Right ventricle myocardium superior (tissue), 1 donor: ENCODE data around the gene CACNG4. TPM values are rescaled to one million over a fixed set of nuclear protein-coding genes. Genes with fewer than 3 reads are reported as not detected.

ENCODE experiments used
- ATAC-seq: fragments of 200-7000 bp; cut with Tn5 transposase; one replicate; pipeline ENCODE4 v1.9.1; 2020; ENCODE audit warnings: mild to moderate bottlenecking; ENCODE audit not compliant: poor library complexity
- DNase-seq: peaks from one replicate; pipeline ENCODE4 v3.0.0-alpha.2; 2020
- intact Hi-C: fragments of 100-400 bp; cut with DNase I; formaldehyde crosslinking; loops from one replicate; pipeline ENCODE4 v1.11.2; 2022
- long read RNA-seq: library from polyadenylated mRNA; unstranded; transcript quantifications from one replicate; pipeline ENCODE4 v2.0.0, GENCODE V29; 2021
- total RNA-seq: library from RNA; stranded (reverse); fragmentation: NEBNext Ultra II Directional; extraction: Animal tissue kit (Norgen Biotek cat#: 25700); gene quantifications from one replicate; pipeline ENCODE4 v1.2.1, GENCODE V29; 2021
- donor health status: DM: no; HTN: yes; CAD: no; lungs with severe emphysema.

Gene CACNG4
- total RNA-seq: not detected
- long read RNA-seq: 0 reads

- ATAC-seq (no peak), DNase-seq (no peak)
- intact Hi-C loops: no loop called here
Measured at GRCh38 chr17:66963909-66964771, at the start of gene CACNG4. TSS of gene CACNG4 (plus strand) at chr17:66964707. CDS start at chr17:66964912, 205 bp downstream.

- ATAC-seq (peak; percentile 38), DNase-seq (no peak)
- intact Hi-C loops: no loop called here
Measured at GRCh38 chr17:66915204-66915611, 49.3 kb upstream of the CACNG4 start.

- no peak for ATAC-seq
- DNase-seq: no peak
- intact Hi-C loops: no loop called here
Measured at GRCh38 chr17:66915792-66916191, 48.7 kb upstream of the CACNG4 start.

GRCh38 chr17:66916946-66917345 lies 47.6 kb upstream of the CACNG4 start:
- intact Hi-C loops: no loop called here

GRCh38 chr17:66918896-66919295 lies 45.6 kb upstream of the CACNG4 start:
- intact Hi-C loops: no loop called here
- DNase-seq (no peak), ATAC-seq (no peak)

More at GRCh38 chr17:66916946-66917345, 47.6 kb upstream of the CACNG4 start:
- ATAC-seq (no peak), DNase-seq (no peak)

GRCh38 chr17:66920435-66920834 lies 44.1 kb upstream of the CACNG4 start:
- no peak for DNase-seq
- ATAC-seq: no peak
- intact Hi-C loops: no loop called here

GRCh38 chr17:66920950-66921349 lies 43.6 kb upstream of the CACNG4 start:
- ATAC-seq (no peak), DNase-seq (no peak)

GRCh38 chr17:66923886-66924285 lies 40.6 kb upstream of the CACNG4 start:
- DNase-seq (no peak), ATAC-seq (no peak)
- intact Hi-C loops: no loop called here

More at GRCh38 chr17:66920950-66921349, 43.6 kb upstream of the CACNG4 start:
- intact Hi-C loops: no loop called here

GRCh38 chr17:66925811-66926500 lies 38.6 kb upstream of the CACNG4 start:
- no peak for ATAC-seq
- no peak for DNase-seq
- intact Hi-C loops: no loop called here

GRCh38 chr17:66928949-66929348 lies 35.6 kb upstream of the CACNG4 start:
- DNase-seq (no peak), ATAC-seq (no peak)
- intact Hi-C loops: no loop called here

GRCh38 chr17:66929591-66929990 lies 34.9 kb upstream of the CACNG4 start:
- intact Hi-C loops: no loop called here
- ATAC-seq: no peak
- no peak for DNase-seq

GRCh38 chr17:66930933-66931332 lies 33.6 kb upstream of the CACNG4 start:
- peak; percentile 10 for DNase-seq
- ATAC-seq: no peak
- intact Hi-C loops: no loop called here

GRCh38 chr17:66932311-66932710 lies 32.2 kb upstream of the CACNG4 start:
- ATAC-seq (no peak), DNase-seq (no peak)
- intact Hi-C loops: no loop called here

GRCh38 chr17:66934040-66934439 lies 30.5 kb upstream of the CACNG4 start:
- intact Hi-C loops: no loop called here
- no peak for ATAC-seq
- DNase-seq: no peak

- no peak for DNase-seq
- ATAC-seq: no peak
- intact Hi-C loops: no loop called here
Measured at GRCh38 chr17:66935717-66936116, 28.8 kb upstream of the CACNG4 start.

- ATAC-seq (no peak), DNase-seq (no peak)
- intact Hi-C loops: no loop called here
Measured at GRCh38 chr17:66938656-66939055, 25.9 kb upstream of the CACNG4 start.

GRCh38 chr17:66939461-66940114 lies 24.9 kb upstream of the CACNG4 start:
- intact Hi-C loops: loop anchor here (10.0 kb wide), 1 partner anchor 95 kb away; no protein-coding TSS in a partner anchor
- DNase-seq (no peak), ATAC-seq (no peak)

- ATAC-seq (no peak), DNase-seq (no peak)
- intact Hi-C loops: loop anchor here (10.0 kb wide), 1 partner anchor 94 kb away; no protein-coding TSS in a partner anchor
Measured at GRCh38 chr17:66941249-66941648, 23.3 kb upstream of the CACNG4 start.

GRCh38 chr17:66941773-66942450 lies 22.6 kb upstream of the CACNG4 start:
- no peak for DNase-seq
- intact Hi-C loops: loop anchor here (10.0 kb wide), 1 partner anchor 93 kb away; no protein-coding TSS in a partner anchor
- ATAC-seq: no peak
